Hepatocyte (in vitro differentiated cells): Measurements from ENCODE around the gene GALNT8. TPM values are rescaled to one million over a fixed set of nuclear protein-coding genes. Genes with fewer than 3 reads are reported as not detected.

ENCODE experiments used
- DNase-seq: peaks from one replicate; pipeline ENCODE4 v3.0.0-alpha.2; 2016; ENCODE audit warnings: low spot score
- H2AFZ ChIP-seq: fragments of 200-600 bp; sonication (generic); 2 replicates; pipeline ENCODE4 v1.6.0; 2016; ENCODE audit warnings: antibody characterized with exemption, mild to moderate bottlenecking
- H3K27ac ChIP-seq: fragments of 200-600 bp; sonication (generic); 2 replicates; pipeline ENCODE4 v1.5.1; 2016; ENCODE audit warnings: mild to moderate bottlenecking
- H3K27me3 ChIP-seq: fragments of 200-600 bp; sonication (generic); 2 replicates; pipeline ENCODE4 v1.6.1; 2016
- H3K36me3 ChIP-seq: fragments of 200-600 bp; sonication (generic); replicated peaks from 2 replicates; pipeline ENCODE4 v1.5.1; 2016; ENCODE audit warnings: low read depth; ENCODE audit not compliant: insufficient read depth
- H3K4me1 ChIP-seq: fragments of 200-600 bp; sonication (generic); 2 replicates; pipeline ENCODE4 v1.5.1; 2016; ENCODE audit warnings: mild to moderate bottlenecking, moderate library complexity; ENCODE audit not compliant: insufficient read depth
- H3K4me2 ChIP-seq: fragments of 200-600 bp; sonication (generic); 2 replicates; pipeline ENCODE4 v1.6.0; 2016
- H3K4me3 ChIP-seq: fragments of 200-600 bp; sonication (generic); 2 replicates; pipeline ENCODE4 v1.5.1; 2016; ENCODE audit warnings: mild to moderate bottlenecking
- H3K79me2 ChIP-seq: fragments of 200-600 bp; sonication (generic); 2 replicates; pipeline ENCODE4 v1.6.0; 2017; ENCODE audit warnings: mild to moderate bottlenecking
- H3K9me2 ChIP-seq: fragments of 200-600 bp; sonication (generic); replicated peaks from 2 replicates; pipeline ENCODE4 v1.6.0; 2017; ENCODE audit warnings: mild to moderate bottlenecking; ENCODE audit not compliant: insufficient read depth
- H3K9me3 ChIP-seq: fragments of 200-600 bp; sonication (generic); 2 replicates; pipeline ENCODE4 v1.5.1; 2016; ENCODE audit warnings: low read depth, mild to moderate bottlenecking
- H4K20me1 ChIP-seq: fragments of 200-600 bp; sonication (generic); 2 replicates; pipeline ENCODE4 v1.6.0; 2016; ENCODE audit warnings: mild to moderate bottlenecking; ENCODE audit not compliant: insufficient read depth, poor library complexity, severe bottlenecking
- CTCF ChIP-seq: fragments of 200-600 bp; sonication (generic); IDR thresholded peaks from 2 replicates; pipeline ENCODE4 v1.5.1; 2016; ENCODE audit warnings: antibody characterized with exemption, mild to moderate bottlenecking; ENCODE audit not compliant: poor library complexity
- EZH2 ChIP-seq: fragments of 200-600 bp; sonication (generic); IDR thresholded peaks from 2 replicates; pipeline ENCODE4 v1.6.1; 2016; ENCODE audit warnings: antibody characterized with exemption, mild to moderate bottlenecking, borderline replicate concordance
- EZH2phosphoT487 ChIP-seq: fragments of 200-600 bp; sonication (generic); IDR thresholded peaks from one replicate; pipeline ENCODE4 v1.6.1; 2018; ENCODE audit warnings: antibody characterized with exemption, mild to moderate bottlenecking, low read depth, moderate library complexity; ENCODE audit not compliant: unreplicated experiment, severe bottlenecking
- WGBS: methylation state at CpG from one replicate; pipeline ENCODE4 v1.1.6; 2016; ENCODE audit warnings: low lambda C conversion rate; ENCODE audit errors: missing lambda C conversion rate; 5-methylcytosine and 5-hydroxymethylcytosine counted together
- polyA plus RNA-seq: library from polyadenylated mRNA; unstranded; fragments of >200 nt; fragmentation: Nextera tagmentation; extraction: Ambion mirVana; gene quantifications from 2 replicates; pipeline ENCODE4 v1.2.1, GENCODE V29; 2016
- total RNA-seq: library from RNA; depleted of rRNA; stranded (reverse); fragments of >200 nt; gene quantifications from 2 replicates; pipeline ENCODE4 v1.2.3, GENCODE V29; 2014

The GALNT8 gene
- total and polyA plus RNA-seq, 2 experiments from 2014 or later: 1.0 to 2.5 TPM

GRCh38 chr12:4771172-4771959 lies 51.2 kb downstream of the GALNT8 start:
- TF ChIP-seq EZH2phosphoT487 (no peak), CTCF (no peak), EZH2 (no peak)
- 67% methylated on average over 7 of the region's 7 CpGs for WGBS
- H3K79me2 ChIP-seq: no peaks in the 10 kb centered on the region
- no peak overlapping the region for H3K4me3 ChIP-seq
- no peaks in the 10 kb centered on the region for H3K9me3 ChIP-seq
- no peak for DNase-seq
- no peaks in the 10 kb centered on the region for H3K9me2 ChIP-seq
- H3K4me2 ChIP-seq: no peak overlapping the region
- no peaks in the 10 kb centered on the region for H3K4me1 ChIP-seq
- H3K27me3 ChIP-seq: no peaks in the 10 kb centered on the region
- H3K36me3 ChIP-seq: no peaks in the 10 kb centered on the region
- no peak overlapping the region for H3K27ac ChIP-seq
- no peaks in the 10 kb centered on the region for H4K20me1 ChIP-seq
- H2AFZ ChIP-seq: no peak overlapping the region

- Histone ChIP-seq H3K4me2 (no peak overlapping the region), H3K36me3 (no peaks in the 10 kb centered on the region), H3K79me2 (no peaks in the 10 kb centered on the region), H3K9me3 (no peaks in the 10 kb centered on the region), H3K4me3 (no peak overlapping the region), H4K20me1 (no peaks in the 10 kb centered on the region), H2AFZ (no peak overlapping the region), H3K9me2 (no peaks in the 10 kb centered on the region), H3K27ac (no peak overlapping the region), H3K27me3 (no peaks in the 10 kb centered on the region), H3K4me1 (no peaks in the 10 kb centered on the region)
- TF ChIP-seq CTCF (no peak), EZH2phosphoT487 (no peak)
- 79% methylated on average over 11 of the region's 11 CpGs for WGBS
- no peak for DNase-seq
Observed at GRCh38 chr12:4771960-4772566, 51.9 kb downstream of the GALNT8 start.

GRCh38 chr12:4775936-4776335 lies 55.7 kb downstream of the GALNT8 start:
- H3K79me2 ChIP-seq: no peaks in the 10 kb centered on the region
- WGBS: 76% methylated on average over 4 of the region's 4 CpGs
- TF ChIP-seq CTCF: no peak
- TF ChIP-seq EZH2: no peak
- TF ChIP-seq EZH2phosphoT487: no peak

More at GRCh38 chr12:4775936-4776335, 55.7 kb downstream of the GALNT8 start:
- Histone ChIP-seq H4K20me1 (no peaks in the 10 kb centered on the region), H3K27me3 (no peaks in the 10 kb centered on the region), H2AFZ (no peak overlapping the region), H3K9me3 (no peaks in the 10 kb centered on the region), H3K4me3 (no peak overlapping the region), H3K36me3 (no peaks in the 10 kb centered on the region), H3K27ac (no peak overlapping the region), H3K4me2 (no peak overlapping the region), H3K4me1 (no peaks in the 10 kb centered on the region), H3K9me2 (no peaks in the 10 kb centered on the region)
- DNase-seq: no peak
